ENCODE measurements around the gene AGBL1.
"Not testable (repeated sequence)": the region's sequence is repeated elsewhere in the genome, so short reads cannot be mapped to it uniquely, and the experiment has no call there.

The AGBL1 gene

GRCh38 chr15:86506401-86506800 is 426.7 kb downstream of the AGBL1 start:
- DNase-seq (ENCODE audit: low read depth), result no peak

- no peak for DNase-seq (ENCODE audit: low read depth)
Measured at GRCh38 chr15:86515625-86516024, 436.0 kb downstream of the AGBL1 start.

- DNase-seq (ENCODE audit: low read depth), result no peak
Measured at GRCh38 chr15:86522721-86523120, 443.1 kb downstream of the AGBL1 start.

GRCh38 chr15:86526938-86527690 is 447.4 kb downstream of the AGBL1 start:
- DNase-seq (ENCODE audit: low read depth), result no peak

GRCh38 chr15:86528094-86528493 is 448.4 kb downstream of the AGBL1 start:
- not testable (repeated sequence) for DNase-seq (ENCODE audit: low read depth)

- no peak for DNase-seq (ENCODE audit: low read depth)
Measured at GRCh38 chr15:86538141-86538540, 458.5 kb downstream of the AGBL1 start.

GRCh38 chr15:86540840-86541467 is 461.3 kb downstream of the AGBL1 start:
- no peak for DNase-seq (ENCODE audit: low read depth)

GRCh38 chr15:86541540-86541939 is 461.9 kb downstream of the AGBL1 start:
- DNase-seq (ENCODE audit: low read depth), result no peak

- DNase-seq (ENCODE audit: low read depth), result no peak
Measured at GRCh38 chr15:86550075-86550474, 470.4 kb downstream of the AGBL1 start.

GRCh38 chr15:86553108-86553507 is 473.4 kb downstream of the AGBL1 start:
- no peak for DNase-seq (ENCODE audit: low read depth)

GRCh38 chr15:86555098-86555497 is 475.4 kb downstream of the AGBL1 start:
- no peak for DNase-seq (ENCODE audit: low read depth)

GRCh38 chr15:86555939-86556338 is 476.3 kb downstream of the AGBL1 start:
- DNase-seq (ENCODE audit: low read depth), result no peak

GRCh38 chr15:86556396-86557017 is 476.8 kb downstream of the AGBL1 start:
- no peak for DNase-seq (ENCODE audit: low read depth)

GRCh38 chr15:86557018-86557550 is 477.4 kb downstream of the AGBL1 start:
- no peak for DNase-seq (ENCODE audit: low read depth)

GRCh38 chr15:86558252-86558651 is 478.6 kb downstream of the AGBL1 start:
- no peak for DNase-seq (ENCODE audit: low read depth)

- DNase-seq (ENCODE audit: low read depth), result no peak
Measured at GRCh38 chr15:86558686-86559085, 479.0 kb downstream of the AGBL1 start.

- DNase-seq (ENCODE audit: low read depth), result no peak
Measured at GRCh38 chr15:86568378-86568777, 488.7 kb downstream of the AGBL1 start.

GRCh38 chr15:86570738-86571137 is 491.1 kb downstream of the AGBL1 start:
- DNase-seq (ENCODE audit: low read depth), result no peak

GRCh38 chr15:86571873-86572272 is 492.2 kb downstream of the AGBL1 start:
- DNase-seq (ENCODE audit: low read depth), result no peak

- DNase-seq (ENCODE audit: low read depth), result no peak
Measured at GRCh38 chr15:86572368-86572841, 492.7 kb downstream of the AGBL1 start.

GRCh38 chr15:86573476-86573875 is 493.8 kb downstream of the AGBL1 start:
- DNase-seq (ENCODE audit: low read depth), result no peak

GRCh38 chr15:86588413-86588812 is 508.7 kb downstream of the AGBL1 start:
- DNase-seq (ENCODE audit: low read depth), result no peak

GRCh38 chr15:86590461-86590860 is 510.8 kb downstream of the AGBL1 start:
- DNase-seq (ENCODE audit: low read depth), result no peak
